Esophagus muscularis mucosa (tissue), 4 donors: ENCODE results near the gene JMJD7.

Source experiments
- CTCF ChIP-seq, 3 experiments: fragments of 200-600 bp in 2 of 3; fragments of 450-650 bp in 1 of 3; sonication (generic) in 2 of 3; IDR thresholded peaks; one replicate each; pipeline ENCODE4 v1.5.1; 2017 to 2019; ENCODE audit warnings: antibody characterized with exemption in 3 of 3, mild to moderate bottlenecking in 2 of 3, moderate library complexity in 1 of 3
- EP300 ChIP-seq: sonication (generic); formaldehyde crosslinking; IDR thresholded peaks from one replicate; pipeline ENCODE4 v1.6.1; 2017; ENCODE audit warnings: antibody characterized with exemption
- POLR2A ChIP-seq: fragments of 450-650 bp; IDR thresholded peaks from one replicate; pipeline ENCODE4 v1.6.1; 2017; ENCODE audit warnings: antibody characterized with exemption, moderate library complexity, mild to moderate bottlenecking, low read depth
- POLR2AphosphoS5 ChIP-seq, 2 donors: sonication (generic); formaldehyde crosslinking; IDR thresholded peaks; one replicate each; pipeline ENCODE4 v1.6.1; 2017; ENCODE audit warnings: antibody characterized with exemption in 2 of 2

- TF ChIP-seq POLR2AphosphoS5 (IDR thresholded peaks at IDR 0.05) (no peak), CTCF (IDR thresholded peaks at IDR 0.05) (no peak), EP300 (no peak), POLR2A (no peak)
These were observed 34.0 kb downstream of the JMJD7 start for GRCh38 chr15:41861736-41862356.
